H1 (cell line): ENCODE results near the gene LHFPL2. TPM values are rescaled to one million over a fixed set of nuclear protein-coding genes. Genes with fewer than 3 reads are reported as not detected.

Experiments used
- CHD1 ChIP-seq: IDR thresholded peaks from 2 replicates; pipeline ENCODE4 v1.6.1; 2012; ENCODE audit warnings: low read depth, low read length, improper control_type of control experiment
- EP300 ChIP-seq, 2 experiments: IDR thresholded peaks; 1 replicate in 1 of 2; 2 replicates in 1 of 2; pipeline ENCODE4 v1.6.1; 2011 to 2012; ENCODE audit warnings: low read depth in 2 of 2, low read length in 2 of 2, mild to moderate bottlenecking in 2 of 2, borderline replicate concordance in 1 of 2, inconsistent platforms in 1 of 2, moderate library complexity in 1 of 2
- GABPA ChIP-seq: IDR thresholded peaks from 2 replicates; pipeline ENCODE4 v1.6.1; 2011; ENCODE audit warnings: mild to moderate bottlenecking, low read length, moderate library complexity, borderline replicate concordance; ENCODE audit not compliant: insufficient read depth
- KDM4A ChIP-seq: IDR thresholded peaks from one replicate; pipeline ENCODE4 v1.7.1; 2012; ENCODE audit warnings: low read depth, mild to moderate bottlenecking, moderate library complexity, low read length, inconsistent platforms; ENCODE audit not compliant: severe bottlenecking
- TBP ChIP-seq: IDR thresholded peaks from 2 replicates; pipeline ENCODE4 v1.6.1; 2011; ENCODE audit warnings: low read depth, low read length, improper control_type of control experiment
- ZNF274 ChIP-seq: IDR thresholded peaks from 2 replicates; pipeline ENCODE4 v1.7.0; 2012; ENCODE audit warnings: low read length, borderline replicate concordance; ENCODE audit errors: extremely low read depth
- polyA plus RNA-seq, 7 experiments: library from polyadenylated mRNA; depleted of rRNA in 3 of 7; stranded (reverse) in 5 of 7; unstranded in 2 of 7; fragments of >200 nt in 5 of 7; fragments of 200-250 nt in 2 of 7; gene quantifications; 1 replicate in 5 of 7; 2 replicates in 1 of 7; 4 replicates in 1 of 7; pipeline versions ENCODE4 v1.2.1 to v1.2.3, GENCODE V29; 2011 to 2013; ENCODE audit warnings: missing spikeins in 2 of 7, mixed read lengths in 2 of 7
- total RNA-seq: library from RNA; stranded (reverse); fragmentation: NEBNext Ultra II Directional; extraction: Animal tissue kit (Norgen Biotek cat#: 25700); gene quantifications from 2 replicates; pipeline ENCODE4 v1.2.1, GENCODE V29; 2021
- TF ChIP-seq, protein P1 (sequence below): IDR thresholded peaks from 2 replicates; pipeline ENCODE4 v1.6.1; 2011; ENCODE audit warnings: low read depth, mild to moderate bottlenecking, low read length; ENCODE audit not compliant: insufficient read depth

Gene LHFPL2
- total and polyA plus RNA-seq, 2 of the 8 experiments (the other 6 are each of a cell fraction or from before 2014, with no cell fraction given) = 9.6 to 43.0 TPM

DNA sequence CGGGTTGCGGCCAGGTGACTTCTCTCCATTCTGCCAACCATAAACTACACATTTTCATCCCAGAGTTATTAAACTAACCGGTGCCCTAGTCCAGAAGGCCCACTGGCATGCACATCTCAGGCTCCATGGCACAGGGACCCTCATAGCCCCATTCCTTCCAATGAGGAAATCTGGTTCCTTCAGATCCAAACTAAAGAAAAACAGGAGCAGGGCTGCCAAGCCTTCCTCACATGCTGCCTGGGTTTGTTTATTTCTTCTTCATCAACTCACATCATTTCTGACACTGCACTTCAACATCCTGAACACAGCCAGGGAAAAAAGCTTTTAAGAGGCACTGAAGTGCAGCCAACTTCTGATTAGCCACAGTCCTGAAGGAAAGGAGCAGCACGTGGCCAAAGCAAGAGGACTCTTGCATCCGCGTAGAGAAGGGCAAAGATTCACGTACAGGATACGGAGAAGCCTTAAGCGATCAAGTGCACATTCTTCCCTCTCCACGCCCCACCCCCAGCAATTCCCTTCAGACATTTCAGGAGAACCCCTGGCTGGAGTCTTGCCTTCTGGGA, 22.5 kb downstream of the LHFPL2 start (continued):
- no peak for TF ChIP-seq KDM4A
- no peak for TF ChIP-seq TBP
- TF ChIP-seq CHD1 = no peak
- TF ChIP-seq, protein P1, sequence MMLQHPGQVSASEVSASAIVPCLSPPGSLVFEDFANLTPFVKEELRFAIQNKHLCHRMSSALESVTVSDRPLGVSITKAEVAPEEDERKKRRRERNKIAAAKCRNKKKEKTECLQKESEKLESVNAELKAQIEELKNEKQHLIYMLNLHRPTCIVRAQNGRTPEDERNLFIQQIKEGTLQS = no peak
- TF ChIP-seq EP300 (IDR thresholded peaks at IDR 0.05; ENCODE audit: borderline replicate concordance in 1 of 2, low read depth in 2 of 2, low read length in 2 of 2) = no peak
- no peak for TF ChIP-seq ZNF274
- TF ChIP-seq GABPA = no peak
- TF ChIP-seq, all 59 proteins: peak for 0
